GM12892 (cell line): ENCODE data around the gene NELL1.

Source experiments
- POLR2A ChIP-seq: IDR thresholded peaks from 2 replicates; pipeline ENCODE4 v1.6.1; 2011; ENCODE audit warnings: low read depth, low read length, control low read depth
- POLR2AphosphoS5 ChIP-seq: IDR thresholded peaks from 2 replicates; pipeline ENCODE4 v1.6.1; 2011; ENCODE audit warnings: low read depth, low read length, control low read depth
- TAF1 ChIP-seq: IDR thresholded peaks from 2 replicates; pipeline ENCODE4 v1.6.1; 2011; ENCODE audit warnings: low read depth, mild to moderate bottlenecking, control low read depth, low read length, borderline replicate concordance

- TF ChIP-seq POLR2A: no peak
- TF ChIP-seq POLR2AphosphoS5: no peak
- TF ChIP-seq TAF1: no peak
Observed at GRCh38 chr11:21588754-21589153, 919.4 kb downstream of the NELL1 start.
